ENCODE data around the gene TMC5. TPM values are rescaled to one million over a fixed set of nuclear protein-coding genes. Genes with fewer than 3 reads are reported as not detected.
"Not testable (repeated sequence)": the region's sequence is repeated elsewhere in the genome, so short reads cannot be mapped to it uniquely, and the experiment has no call there.

TMC5 gene
- total RNA-seq, 6 donors from 2014 or later, result 37.1 to 99.5 (median 62.4) TPM

DNA sequence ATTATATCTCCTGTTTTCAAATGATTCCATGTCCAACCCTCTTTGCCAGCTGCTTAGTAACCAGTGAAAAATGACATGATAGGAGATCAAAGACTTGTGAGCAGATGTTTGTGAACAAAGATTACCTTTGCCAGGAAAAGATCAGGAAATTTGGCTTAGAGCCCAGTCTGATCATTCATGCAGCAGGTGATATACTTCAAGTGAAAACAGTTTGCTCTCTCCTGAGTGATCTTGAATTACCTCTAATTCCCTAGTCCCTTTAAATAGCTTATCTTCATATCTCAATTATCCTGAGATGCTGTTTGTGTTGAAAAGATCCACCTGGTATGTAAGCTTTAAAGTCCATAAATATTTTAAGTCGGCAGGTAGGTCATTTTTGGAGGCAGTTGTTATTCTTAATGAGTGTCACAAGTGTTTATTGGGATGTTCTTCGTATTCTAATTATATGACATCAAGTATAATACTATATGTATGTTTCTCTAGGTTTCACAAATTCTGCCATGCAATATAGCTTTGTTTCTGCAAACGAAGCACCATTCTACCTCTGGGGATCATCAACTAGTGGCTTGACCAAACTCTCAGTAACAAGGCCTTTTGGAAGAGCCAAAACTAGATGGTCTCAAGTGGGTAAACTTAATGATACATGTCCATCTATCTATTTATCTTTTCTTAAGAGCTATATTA is 124.6 kb downstream of the TMC5 start:
- DNase-seq, result no peak
- TF ChIP-seq EP300 (IDR thresholded peaks at IDR 0.05) (no peak), POLR2A (IDR thresholded peaks at IDR 0.05) (no peak), POLR2AphosphoS5 (IDR thresholded peaks at IDR 0.05) (no peak)
- TF ChIP-seq, protein P1, sequence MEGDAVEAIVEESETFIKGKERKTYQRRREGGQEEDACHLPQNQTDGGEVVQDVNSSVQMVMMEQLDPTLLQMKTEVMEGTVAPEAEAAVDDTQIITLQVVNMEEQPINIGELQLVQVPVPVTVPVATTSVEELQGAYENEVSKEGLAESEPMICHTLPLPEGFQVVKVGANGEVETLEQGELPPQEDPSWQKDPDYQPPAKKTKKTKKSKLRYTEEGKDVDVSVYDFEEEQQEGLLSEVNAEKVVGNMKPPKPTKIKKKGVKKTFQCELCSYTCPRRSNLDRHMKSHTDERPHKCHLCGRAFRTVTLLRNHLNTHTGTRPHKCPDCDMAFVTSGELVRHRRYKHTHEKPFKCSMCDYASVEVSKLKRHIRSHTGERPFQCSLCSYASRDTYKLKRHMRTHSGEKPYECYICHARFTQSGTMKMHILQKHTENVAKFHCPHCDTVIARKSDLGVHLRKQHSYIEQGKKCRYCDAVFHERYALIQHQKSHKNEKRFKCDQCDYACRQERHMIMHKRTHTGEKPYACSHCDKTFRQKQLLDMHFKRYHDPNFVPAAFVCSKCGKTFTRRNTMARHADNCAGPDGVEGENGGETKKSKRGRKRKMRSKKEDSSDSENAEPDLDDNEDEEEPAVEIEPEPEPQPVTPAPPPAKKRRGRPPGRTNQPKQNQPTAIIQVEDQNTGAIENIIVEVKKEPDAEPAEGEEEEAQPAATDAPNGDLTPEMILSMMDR (IDR thresholded peaks at IDR 0.05), result no peak
- Histone ChIP-seq H3K36me3 (peaks cover 0 to 94% (median 16%) of the 10 kb centered on the region in 4 donors), H3K27me3 (no peaks in the 10 kb centered on the region), H3K9me3 (no peaks in the 10 kb centered on the region), H3K4me3 (no peak overlapping the region), H3K4me1 (no peaks in the 10 kb centered on the region), H3K27ac (no peak overlapping the region)
- 76 to 78% methylated on average over 3 of the region's 3 CpGs for WGBS, 2 donors
- no peak for ATAC-seq (ENCODE audit: low FRiP score in 2 of 2)

DNA sequence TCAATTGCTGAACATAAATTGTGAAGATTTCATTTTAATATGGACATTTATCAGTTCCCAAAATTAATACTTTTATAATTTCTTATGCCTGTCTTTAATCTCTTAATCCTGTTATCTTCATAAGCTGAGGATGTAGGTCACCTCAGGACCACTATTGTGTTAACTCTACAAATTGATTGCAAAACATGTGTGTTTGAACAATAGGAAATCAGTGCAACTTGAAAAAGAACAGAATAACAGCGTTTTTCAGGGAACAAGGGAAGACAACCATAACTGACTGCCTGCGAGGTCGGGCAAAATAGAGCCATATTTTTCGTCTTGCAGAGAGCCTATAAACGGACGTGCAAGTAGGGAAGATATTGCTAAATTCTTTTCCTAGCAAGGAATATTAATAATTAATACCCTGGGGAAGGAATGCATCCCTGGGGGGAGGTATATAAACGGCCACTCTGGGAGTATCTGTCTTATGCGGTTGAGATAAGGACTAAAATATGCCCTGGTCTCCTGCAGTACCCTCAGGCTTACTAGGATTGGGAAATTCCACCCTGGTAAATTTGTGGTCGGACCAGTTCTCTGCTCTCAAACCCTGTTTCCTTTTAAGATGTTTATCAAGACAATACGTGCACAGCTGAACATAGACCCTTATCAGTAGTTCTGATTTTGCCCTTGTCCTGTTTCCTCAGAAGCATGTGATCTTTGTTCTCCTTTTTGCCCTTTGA is 125.8 kb downstream of the TMC5 start:
- not testable (repeated sequence) for ATAC-seq (ENCODE audit: low FRiP score in 2 of 2); H3K9me3 ChIP-seq; H3K4me1 ChIP-seq; H3K4me3 ChIP-seq; H3K27me3 ChIP-seq; DNase-seq; H3K27ac ChIP-seq
- 62 to 78% methylated on average over 10 of the region's 10 CpGs for WGBS, 2 donors
- H3K36me3 ChIP-seq, result peaks cover 4 to 94% (median 15%) of the 10 kb centered on the region in 4 donors

DNA sequence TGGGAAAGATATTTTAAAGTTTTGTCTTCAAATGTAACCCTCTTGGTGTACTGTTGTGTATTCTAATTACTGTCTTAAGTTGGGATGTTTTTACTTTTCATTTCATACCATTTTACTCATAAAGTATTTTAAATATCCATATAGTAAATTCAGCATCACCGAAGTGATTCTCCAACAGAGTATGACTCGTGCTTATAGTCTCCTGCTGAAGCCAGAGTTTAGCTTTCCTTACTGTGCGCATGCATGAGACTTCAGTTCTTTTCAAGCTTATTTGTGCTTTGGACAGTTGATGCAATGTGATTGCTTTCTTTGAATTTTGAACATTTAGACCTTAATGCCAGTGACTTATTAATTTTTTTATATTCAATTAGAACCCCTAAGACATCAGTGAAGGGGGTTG is 130.5 kb downstream of the TMC5 start:
- Histone ChIP-seq H3K27me3 (no peaks in the 10 kb centered on the region), H3K4me3 (no peak overlapping the region), H3K27ac (no peak overlapping the region), H3K36me3 (peaks cover 4 to 67% (median 16%) of the 10 kb centered on the region in 4 donors), H3K4me1 (no peaks in the 10 kb centered on the region), H3K9me3 (no peaks in the 10 kb centered on the region)
- WGBS, 2 donors, result 93 to 95% methylated on average over 3 of the region's 3 CpGs
- TF ChIP-seq, protein P1 (IDR thresholded peaks at IDR 0.05), result no peak
- no peak for TF ChIP-seq EP300 (IDR thresholded peaks at IDR 0.05)
- no peak for TF ChIP-seq POLR2AphosphoS5 (IDR thresholded peaks at IDR 0.05)
- no peak for TF ChIP-seq POLR2A (IDR thresholded peaks at IDR 0.05)
- no peak for ATAC-seq (ENCODE audit: low FRiP score in 2 of 2)
- DNase-seq, result no peak

Other genes starting within 250 kb of the TMC5 start
- 10 to 100 TPM; 11.6 to 49.2 (median 14.8) TPM for gene SYT17, start 249.6 kb upstream of the TMC5 start, total RNA-seq
- gene CLEC19A, start 132.2 kb upstream of the TMC5 start, total RNA-seq, result not detected
- gene GDE1, start 104.2 kb downstream of the TMC5 start, total RNA-seq, result 10 to 100 TPM; 33.5 to 93.6 (median 88.2) TPM
- gene CCP110, start 106.1 kb downstream of the TMC5 start, total RNA-seq, result 10 to 100 TPM in 5 of 6 donors, 1 to 10 TPM in 1; 9.1 to 55.3 (median 16.1) TPM
- gene VPS35L, start 137.8 kb downstream of the TMC5 start, total RNA-seq, result 10 to 100 TPM; 39.8 to 52.9 (median 45.2) TPM

Data from upper lobe of left lung (tissue), 6 donors.